ENCODE data around the gene MYT1. TPM values are rescaled to one million over a fixed set of nuclear protein-coding genes. Genes with fewer than 3 reads are reported as not detected.

The MYT1 gene
- polyA plus RNA-seq, 3 donors: not detected

DNA sequence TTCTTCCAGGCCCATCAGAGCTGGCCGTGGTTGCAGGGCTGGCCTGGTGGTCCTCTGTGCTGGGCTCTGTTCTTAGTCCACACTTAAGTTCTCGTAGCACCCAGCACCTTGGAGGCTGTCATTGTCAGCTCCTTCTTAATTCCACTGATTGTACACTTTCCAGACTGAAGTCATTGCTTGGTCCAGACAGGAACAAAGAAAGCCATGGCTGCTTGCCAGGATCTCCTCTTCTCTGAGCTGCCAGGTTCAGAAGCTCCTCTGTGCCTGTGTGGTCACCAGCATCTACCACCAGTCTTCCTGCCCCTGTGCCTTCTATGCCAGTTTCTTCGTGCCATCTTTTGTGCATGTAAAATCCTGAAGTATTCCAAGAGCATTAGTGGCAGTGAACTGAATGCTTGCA is 51.8 kb downstream of the MYT1 start:
- Mint-ChIP-seq H3K27ac (no peak overlapping the region), H3K4me3 (no peak overlapping the region), H3K36me3 (no peaks in the 10 kb centered on the region), H3K4me1 (no peaks in the 10 kb centered on the region), H3K27me3 (ENCODE audit: low read depth in 3 of 3) (peaks cover 0 to 8% (median 6%) of the 10 kb centered on the region in 3 donors), H3K9me3 (no peaks in the 10 kb centered on the region)
- Histone ChIP-seq H3K9ac (ENCODE audit: insufficient read depth, low read length, poor library complexity, severe bottlenecking) (no peak overlapping the region), H3K4me3 (replicated peaks in 1 of 3; ENCODE audit: low read depth in 2 of 3, low read length in 3 of 3) (no peak overlapping the region), H3K4me2 (replicated peaks; ENCODE audit: extremely low read depth, low read length, poor library complexity, severe bottlenecking) (no peak overlapping the region), H3K9me3 (replicated peaks in 1 of 2; ENCODE audit: control insufficient read depth in 1 of 2, insufficient read depth in 1 of 2, low read length in 2 of 2) (no peaks in the 10 kb centered on the region), H3K79me2 (ENCODE audit: insufficient read depth, low read length) (no peaks in the 10 kb centered on the region), H3K36me3 (replicated peaks in 1 of 2; ENCODE audit: control insufficient read depth in 1 of 2, insufficient read depth in 2 of 2, low read length in 2 of 2) (no peaks in the 10 kb centered on the region), H3K27ac (ENCODE audit: low read depth in 1 of 2, low read length in 2 of 2) (no peak overlapping the region), H3K4me1 (ENCODE audit: control insufficient read depth in 1 of 2, insufficient read depth in 2 of 2, low read length in 2 of 2) (no peaks in the 10 kb centered on the region), H3K27me3 (ENCODE audit: control insufficient read depth in 2 of 2, insufficient read depth in 2 of 2, low read length in 2 of 2) (no peaks in the 10 kb centered on the region), H2AFZ (ENCODE audit: insufficient read depth, low read depth, low read length, poor library complexity, severe bottlenecking) (no peak overlapping the region), H4K20me1 (ENCODE audit: insufficient read depth, low read length) (no peaks in the 10 kb centered on the region)
- intact Hi-C loops (cut with micrococcal nuclease): no loop called here
- no peak for DNase-seq
- WGBS (ENCODE audit: insufficient coverage): 72% methylated on average over 3 of the region's 3 CpGs
- TF ChIP-seq, protein P1, sequence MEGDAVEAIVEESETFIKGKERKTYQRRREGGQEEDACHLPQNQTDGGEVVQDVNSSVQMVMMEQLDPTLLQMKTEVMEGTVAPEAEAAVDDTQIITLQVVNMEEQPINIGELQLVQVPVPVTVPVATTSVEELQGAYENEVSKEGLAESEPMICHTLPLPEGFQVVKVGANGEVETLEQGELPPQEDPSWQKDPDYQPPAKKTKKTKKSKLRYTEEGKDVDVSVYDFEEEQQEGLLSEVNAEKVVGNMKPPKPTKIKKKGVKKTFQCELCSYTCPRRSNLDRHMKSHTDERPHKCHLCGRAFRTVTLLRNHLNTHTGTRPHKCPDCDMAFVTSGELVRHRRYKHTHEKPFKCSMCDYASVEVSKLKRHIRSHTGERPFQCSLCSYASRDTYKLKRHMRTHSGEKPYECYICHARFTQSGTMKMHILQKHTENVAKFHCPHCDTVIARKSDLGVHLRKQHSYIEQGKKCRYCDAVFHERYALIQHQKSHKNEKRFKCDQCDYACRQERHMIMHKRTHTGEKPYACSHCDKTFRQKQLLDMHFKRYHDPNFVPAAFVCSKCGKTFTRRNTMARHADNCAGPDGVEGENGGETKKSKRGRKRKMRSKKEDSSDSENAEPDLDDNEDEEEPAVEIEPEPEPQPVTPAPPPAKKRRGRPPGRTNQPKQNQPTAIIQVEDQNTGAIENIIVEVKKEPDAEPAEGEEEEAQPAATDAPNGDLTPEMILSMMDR (IDR thresholded peaks at IDR 0.05): no peak

DNA sequence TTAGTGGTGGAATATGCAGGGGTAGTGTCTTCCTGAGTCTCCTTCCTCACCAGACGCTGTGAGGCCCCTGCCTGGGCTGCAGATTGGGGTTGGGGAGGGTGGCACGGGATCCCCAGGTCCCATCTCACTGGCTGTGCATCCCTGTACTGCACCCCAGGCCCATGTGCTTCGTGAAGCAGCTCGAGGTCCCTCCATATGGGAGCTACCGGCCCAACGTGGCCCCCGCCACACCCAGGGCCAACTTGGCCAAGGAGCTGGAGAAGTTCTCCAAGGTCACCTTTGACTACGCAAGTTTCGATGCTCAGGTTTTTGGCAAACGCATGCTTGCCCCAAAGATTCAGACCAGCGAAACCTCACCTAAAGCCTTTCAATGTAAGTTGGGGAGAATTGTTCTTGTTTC is 52.7 kb downstream of the MYT1 start:
- Histone ChIP-seq H3K9ac (ENCODE audit: insufficient read depth, low read length, poor library complexity, severe bottlenecking) (no peak overlapping the region), H3K9me3 (replicated peaks in 1 of 2; ENCODE audit: control insufficient read depth in 1 of 2, insufficient read depth in 1 of 2, low read length in 2 of 2) (no peaks in the 10 kb centered on the region), H3K36me3 (replicated peaks in 1 of 2; ENCODE audit: control insufficient read depth in 1 of 2, insufficient read depth in 2 of 2, low read length in 2 of 2) (no peaks in the 10 kb centered on the region), H3K27me3 (ENCODE audit: control insufficient read depth in 2 of 2, insufficient read depth in 2 of 2, low read length in 2 of 2) (no peaks in the 10 kb centered on the region), H2AFZ (ENCODE audit: insufficient read depth, low read depth, low read length, poor library complexity, severe bottlenecking) (no peak overlapping the region), H3K4me1 (ENCODE audit: control insufficient read depth in 1 of 2, insufficient read depth in 2 of 2, low read length in 2 of 2) (no peaks in the 10 kb centered on the region), H3K4me3 (replicated peaks in 1 of 3; ENCODE audit: low read depth in 2 of 3, low read length in 3 of 3) (no peak overlapping the region), H3K27ac (ENCODE audit: low read depth in 1 of 2, low read length in 2 of 2) (no peak overlapping the region), H3K79me2 (ENCODE audit: insufficient read depth, low read length) (no peaks in the 10 kb centered on the region), H3K4me2 (replicated peaks; ENCODE audit: extremely low read depth, low read length, poor library complexity, severe bottlenecking) (no peak overlapping the region), H4K20me1 (ENCODE audit: insufficient read depth, low read length) (no peaks in the 10 kb centered on the region)
- 93% methylated on average over 10 of the region's 11 CpGs for WGBS (ENCODE audit: insufficient coverage)
- H3K27ac Mint-ChIP-seq: no peak overlapping the region
- H3K4me1 Mint-ChIP-seq: no peaks in the 10 kb centered on the region
- H3K36me3 Mint-ChIP-seq: no peaks in the 10 kb centered on the region
- H3K27me3 Mint-ChIP-seq (ENCODE audit: low read depth in 3 of 3): peaks cover 0 to 8% (median 6%) of the 10 kb centered on the region in 3 donors
- no peaks in the 10 kb centered on the region for H3K9me3 Mint-ChIP-seq
- TF ChIP-seq, protein P1 (IDR thresholded peaks at IDR 0.05): no peak
- DNase-seq: no peak
- intact Hi-C loops (cut with micrococcal nuclease): no loop called here
- no peak overlapping the region for H3K4me3 Mint-ChIP-seq

Data from CD14-positive monocyte (primary cell).